GM13976 (cell line): Measurements from ENCODE around the gene NUDT16L1.

Experiments used
- DNase-seq: peaks from one replicate; pipeline ENCODE4 v3.0.0; 2012; ENCODE audit warnings: low spot score
- CTCF ChIP-seq: IDR thresholded peaks from 2 replicates; pipeline ENCODE4 v1.5.1; 2012; ENCODE audit warnings: borderline replicate concordance, mild to moderate bottlenecking; ENCODE audit not compliant: insufficient read depth; ENCODE audit errors: extremely low read depth, missing control alignments, control extremely low read depth
- in situ Hi-C: fragments of 300-500 bp; cut with MboI; formaldehyde crosslinking; loops from one replicate; pipeline ENCODE4 v1.12.0; 2022; ENCODE audit warnings: low sequenced_read_pairs, mixed read lengths, inconsistent platforms; ENCODE audit not compliant: unreplicated experiment

NUDT16L1 gene

GRCh38 chr16:4695473-4696171 is 2.3 kb downstream of the NUDT16L1 start:
- no peak for TF ChIP-seq CTCF
- in situ Hi-C loops: no loop called here
- DNase-seq: no peak

- TF ChIP-seq CTCF: no peak
- in situ Hi-C loops: no loop called here
Measured at GRCh38 chr16:4696172-4696904, 3.0 kb downstream of the NUDT16L1 start.

DNA sequence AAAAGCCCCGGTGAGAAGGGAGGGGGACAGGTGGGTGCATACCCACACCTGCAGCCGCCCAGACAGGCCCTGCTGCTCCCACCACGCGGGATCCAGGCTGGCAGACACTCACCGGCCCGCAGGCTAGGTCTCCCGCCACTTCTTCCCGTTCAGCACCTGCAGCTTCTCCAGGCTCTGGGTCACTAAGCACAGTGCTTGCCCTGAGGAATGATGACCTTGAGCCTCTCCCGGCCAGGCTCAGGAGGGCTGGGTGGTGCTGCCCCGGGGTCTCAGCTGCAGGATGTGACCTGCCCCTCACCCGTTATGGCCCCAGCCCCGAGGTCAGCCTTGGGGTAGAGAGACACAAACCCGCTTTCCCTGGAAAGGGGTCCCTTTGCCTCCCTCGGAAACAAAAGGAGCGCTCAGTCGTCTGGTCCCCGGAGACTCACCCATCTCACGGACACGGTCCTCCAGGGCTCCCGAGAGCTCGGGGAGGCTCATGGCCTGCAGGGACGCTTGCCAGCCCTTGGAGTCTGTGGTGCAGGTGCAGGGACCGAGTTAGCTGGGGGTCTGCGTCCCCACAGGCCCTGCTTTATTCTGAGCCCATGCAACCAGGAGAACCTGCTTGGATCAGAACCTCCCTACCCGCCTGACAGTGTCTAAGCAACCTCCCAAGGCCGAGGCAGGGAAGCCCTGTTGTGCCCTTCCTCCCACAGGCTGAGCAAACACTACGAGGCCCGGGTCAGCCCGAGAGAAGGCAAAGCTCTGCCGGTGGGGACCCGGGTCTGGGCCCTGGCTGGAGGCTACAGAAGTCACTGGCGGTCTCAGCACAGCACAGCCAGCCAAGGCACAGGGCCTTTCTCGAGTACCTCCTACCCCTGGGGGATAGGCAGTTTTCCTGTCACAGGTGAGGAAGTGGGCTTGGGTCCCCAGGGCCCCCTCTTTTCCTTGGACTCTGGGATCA is 3.8 kb downstream of the NUDT16L1 start:
- TF ChIP-seq CTCF: no peak
- in situ Hi-C loops: no loop called here
- DNase-seq: no peak

More at GRCh38 chr16:4696172-4696904, 3.0 kb downstream of the NUDT16L1 start:
- DNase-seq: no peak

GRCh38 chr16:4697848-4698291 is 4.5 kb downstream of the NUDT16L1 start:
- in situ Hi-C loops: no loop called here
- no peak for TF ChIP-seq CTCF
- no peak for DNase-seq

DNA sequence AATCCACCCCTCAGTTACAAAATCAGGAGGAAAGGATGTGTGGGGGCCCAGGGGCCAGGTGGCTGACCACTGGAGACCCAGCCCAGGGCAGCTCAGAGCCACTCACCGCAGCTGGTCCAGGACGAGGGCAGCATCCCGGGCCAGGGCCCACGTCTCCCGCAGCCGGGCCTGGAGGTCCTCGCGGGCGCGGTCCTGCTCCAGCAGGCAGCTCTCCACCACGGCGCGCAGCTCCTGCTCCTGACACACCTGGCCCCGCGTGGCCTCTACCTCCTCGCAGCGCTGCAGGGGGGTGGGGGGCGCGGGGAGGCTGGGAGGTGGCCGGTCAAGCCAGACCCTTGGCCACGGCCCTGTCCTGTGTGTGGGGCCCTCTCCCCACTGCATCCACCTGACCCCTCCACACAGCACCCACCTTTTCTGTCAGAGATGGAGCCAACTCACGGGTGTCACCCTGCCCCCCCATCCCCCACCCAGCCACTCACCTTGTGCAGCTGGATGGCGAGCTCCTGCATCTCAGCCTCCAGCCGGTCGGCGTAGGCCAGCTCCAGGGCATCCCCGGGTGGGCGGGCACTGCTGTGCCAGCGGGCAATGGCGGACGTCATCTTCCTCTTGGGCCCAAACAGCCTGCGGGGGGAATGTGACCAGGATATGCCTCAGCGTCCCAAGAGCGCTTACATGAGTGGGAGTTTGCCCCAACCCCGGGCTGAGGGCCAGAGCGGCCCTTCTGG is 5.1 kb downstream of the NUDT16L1 start:
- DNase-seq: no peak
- in situ Hi-C loops: no loop called here
- TF ChIP-seq CTCF: no peak

GRCh38 chr16:4699046-4699556 is 5.7 kb downstream of the NUDT16L1 start:
- in situ Hi-C loops: no loop called here
- no peak for DNase-seq

More at GRCh38 chr16:4699046-4699556, 5.7 kb downstream of the NUDT16L1 start:
- no peak for TF ChIP-seq CTCF
